Smooth muscle cell (in vitro differentiated cells): Measurements from ENCODE around the gene DCBLD1. TPM values are rescaled to one million over a fixed set of nuclear protein-coding genes. Genes with fewer than 3 reads are reported as not detected.
A peak's percentile ranks its signal among the peaks of the same experiment; 100 is the strongest.

ENCODE experiments used
- DNase-seq: peaks from one replicate; lab custom pipeline; 2025; ENCODE audit not compliant: unreplicated experiment; lab: John Stamatoyannopoulos, UW
- H2AFZ ChIP-seq: fragments of 200-600 bp; sonication (generic); 2 replicates; pipeline ENCODE4 v1.6.0; 2016; ENCODE audit warnings: antibody characterized with exemption, low read depth, mild to moderate bottlenecking
- H3F3A ChIP-seq: fragments of 200-600 bp; sonication (generic); 2 replicates; pipeline ENCODE4 v1.6.0; 2017; ENCODE audit warnings: antibody characterized with exemption, low read depth
- H3K27ac ChIP-seq: fragments of 200-600 bp; sonication (generic); 2 replicates; pipeline ENCODE4 v1.5.1; 2016; ENCODE audit warnings: low read depth, mild to moderate bottlenecking
- H3K27me3 ChIP-seq: fragments of 200-600 bp; sonication (generic); 2 replicates; pipeline ENCODE4 v1.6.1; 2016; ENCODE audit warnings: low read depth, mild to moderate bottlenecking
- H3K36me3 ChIP-seq: fragments of 200-600 bp; sonication (generic); 2 replicates; pipeline ENCODE4 v1.5.1; 2016; ENCODE audit warnings: low read depth
- H3K4me1 ChIP-seq: fragments of 200-600 bp; sonication (generic); 2 replicates; pipeline ENCODE4 v1.5.1; 2016; ENCODE audit warnings: low read depth
- H3K4me2 ChIP-seq: fragments of 200-600 bp; sonication (generic); 2 replicates; pipeline ENCODE4 v1.6.0; 2016; ENCODE audit warnings: mild to moderate bottlenecking
- H3K4me3 ChIP-seq: fragments of 200-600 bp; sonication (generic); 2 replicates; pipeline ENCODE4 v1.5.1; 2016; ENCODE audit warnings: mild to moderate bottlenecking
- H3K79me2 ChIP-seq: fragments of 200-600 bp; sonication (generic); 2 replicates; pipeline ENCODE4 v1.6.0; 2016; ENCODE audit warnings: low read depth, mild to moderate bottlenecking
- H3K9ac ChIP-seq: fragments of 200-600 bp; sonication (generic); 2 replicates; pipeline ENCODE4 v1.6.0; 2016; ENCODE audit warnings: low read depth
- H3K9me3 ChIP-seq: fragments of 200-600 bp; sonication (generic); replicated peaks from 2 replicates; pipeline ENCODE4 v1.5.1; 2016; ENCODE audit warnings: low read depth
- H4K20me1 ChIP-seq: fragments of 200-600 bp; sonication (generic); 2 replicates; pipeline ENCODE4 v1.6.0; 2016; ENCODE audit warnings: low read depth
- WGBS: methylation state at CpG from one replicate; pipeline ENCODE4 v1.1.7; 2016; ENCODE audit warnings: low lambda C conversion rate; 5-methylcytosine and 5-hydroxymethylcytosine counted together
- polyA plus RNA-seq: library from polyadenylated mRNA; unstranded; fragments of >200 nt; fragmentation: Nextera tagmentation; extraction: Ambion mirVana; gene quantifications from 2 replicates; pipeline ENCODE4 v1.2.1, GENCODE V29; 2016
- total RNA-seq: library from RNA; depleted of rRNA; stranded (reverse); fragments of >200 nt; gene quantifications from 2 replicates; pipeline ENCODE4 v1.2.3, GENCODE V29; 2014
- TF ChIP-seq, protein P1 (sequence below): fragments of 200-600 bp; sonication (generic); IDR thresholded peaks from 2 replicates; pipeline ENCODE4 v1.5.1; 2017; ENCODE audit warnings: borderline replicate concordance, mild to moderate bottlenecking, antibody characterized with exemption; ENCODE audit not compliant: insufficient read depth, poor library complexity, severe bottlenecking

DCBLD1 gene
- total and polyA plus RNA-seq, 2 experiments from 2014 or later, result 44.6 to 82.1 TPM

DNA sequence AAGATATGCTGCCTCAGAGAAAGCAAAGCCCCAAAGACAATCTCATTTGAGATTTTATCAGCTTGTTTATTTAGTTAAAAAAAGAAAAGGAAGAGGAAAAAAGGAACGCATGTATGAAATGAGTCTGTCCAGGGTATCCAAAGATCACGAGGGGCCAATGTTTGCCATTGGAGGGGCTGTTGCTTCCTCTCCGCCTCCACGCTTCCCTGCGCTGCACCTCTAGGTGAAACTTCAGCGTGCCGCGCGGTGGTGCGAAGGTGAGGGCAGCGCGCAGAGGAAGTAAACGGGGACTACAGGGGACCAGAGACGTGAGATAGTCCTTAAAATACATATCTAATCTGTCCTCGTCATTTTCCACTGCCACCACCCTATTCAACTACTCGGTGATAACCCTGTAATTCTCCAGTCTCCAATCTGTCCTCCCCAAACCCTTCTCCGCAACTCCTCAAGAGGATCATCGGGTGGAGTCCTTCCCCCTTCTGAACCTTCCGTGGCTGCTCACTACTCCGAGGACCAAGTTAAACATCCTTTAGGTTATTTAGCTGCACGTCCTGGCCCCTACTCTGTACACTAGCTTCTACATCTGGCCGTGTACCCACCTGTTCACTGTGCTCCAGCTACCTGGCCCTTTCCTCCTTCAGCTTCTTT is 1.1 kb upstream of the DCBLD1 start:
- WGBS, result 31% methylated on average over 22 of the region's 22 CpGs
- TF ChIP-seq, protein P1, sequence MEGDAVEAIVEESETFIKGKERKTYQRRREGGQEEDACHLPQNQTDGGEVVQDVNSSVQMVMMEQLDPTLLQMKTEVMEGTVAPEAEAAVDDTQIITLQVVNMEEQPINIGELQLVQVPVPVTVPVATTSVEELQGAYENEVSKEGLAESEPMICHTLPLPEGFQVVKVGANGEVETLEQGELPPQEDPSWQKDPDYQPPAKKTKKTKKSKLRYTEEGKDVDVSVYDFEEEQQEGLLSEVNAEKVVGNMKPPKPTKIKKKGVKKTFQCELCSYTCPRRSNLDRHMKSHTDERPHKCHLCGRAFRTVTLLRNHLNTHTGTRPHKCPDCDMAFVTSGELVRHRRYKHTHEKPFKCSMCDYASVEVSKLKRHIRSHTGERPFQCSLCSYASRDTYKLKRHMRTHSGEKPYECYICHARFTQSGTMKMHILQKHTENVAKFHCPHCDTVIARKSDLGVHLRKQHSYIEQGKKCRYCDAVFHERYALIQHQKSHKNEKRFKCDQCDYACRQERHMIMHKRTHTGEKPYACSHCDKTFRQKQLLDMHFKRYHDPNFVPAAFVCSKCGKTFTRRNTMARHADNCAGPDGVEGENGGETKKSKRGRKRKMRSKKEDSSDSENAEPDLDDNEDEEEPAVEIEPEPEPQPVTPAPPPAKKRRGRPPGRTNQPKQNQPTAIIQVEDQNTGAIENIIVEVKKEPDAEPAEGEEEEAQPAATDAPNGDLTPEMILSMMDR, result no peak
- H3K4me3 ChIP-seq, result peak overlapping the region; percentile 98

GRCh38 chr6:117481926-117482239 is 591 bp upstream of the DCBLD1 start:
- peak overlapping the region; percentile 74 for H3K27ac ChIP-seq
- peaks cover 14% of the 10 kb centered on the region for H3K4me1 ChIP-seq
- no peak overlapping the region for H3K9ac ChIP-seq
- H3K36me3 ChIP-seq, result peaks cover 3% of the 10 kb centered on the region
- no peaks in the 10 kb centered on the region for H3K27me3 ChIP-seq
- H4K20me1 ChIP-seq, result peaks cover 30% of the 10 kb centered on the region
- TF ChIP-seq, protein P1, result no peak
- H3K4me2 ChIP-seq, result peak overlapping the region; percentile 98
- 32% methylated on average over 2 of the region's 2 CpGs for WGBS
- peak overlapping the region; percentile 21 for H2AFZ ChIP-seq
- H3K9me3 ChIP-seq, result no peaks in the 10 kb centered on the region
- DNase-seq, result no peak
- H3F3A ChIP-seq, result peaks cover 17% of the 10 kb centered on the region
- peaks cover 36% of the 10 kb centered on the region for H3K79me2 ChIP-seq
- peak overlapping the region; percentile 98 for H3K4me3 ChIP-seq

More for the DNA sequence above, 1.1 kb upstream of the DCBLD1 start:
- H3K4me2 ChIP-seq, result peak overlapping the region; percentile 98
- peaks cover 17% of the 10 kb centered on the region for H3F3A ChIP-seq
- peak overlapping the region; percentile 21 for H2AFZ ChIP-seq
- no peak overlapping the region for H3K9ac ChIP-seq
- H3K36me3 ChIP-seq, result no peaks in the 10 kb centered on the region
- no peak overlapping the region for H3K27ac ChIP-seq
- peaks cover 31% of the 10 kb centered on the region for H3K79me2 ChIP-seq
- DNase-seq, result no peak
- H3K4me1 ChIP-seq, result peaks cover 14% of the 10 kb centered on the region
- peaks cover 26% of the 10 kb centered on the region for H4K20me1 ChIP-seq
- no peaks in the 10 kb centered on the region for H3K27me3 ChIP-seq
- H3K9me3 ChIP-seq, result no peaks in the 10 kb centered on the region

GRCh38 chr6:117483004-117483644 is 650 bp downstream of the DCBLD1 start:
- peak overlapping the region; percentile 98 for H3K4me2 ChIP-seq
- H3K4me1 ChIP-seq, result peaks cover 14% of the 10 kb centered on the region
- peak overlapping the region; percentile 74 for H3K27ac ChIP-seq
- H3K9me3 ChIP-seq, result no peaks in the 10 kb centered on the region
- H3K36me3 ChIP-seq, result peaks cover 7% of the 10 kb centered on the region
- under 1% methylated on average over 40 of the region's 46 CpGs for WGBS
- TF ChIP-seq, protein P1, result no peak
- peaks cover 36% of the 10 kb centered on the region for H4K20me1 ChIP-seq
- H2AFZ ChIP-seq, result peak overlapping the region; percentile 91
- H3K4me3 ChIP-seq, result peak overlapping the region; percentile 98
- H3K9ac ChIP-seq, result peak overlapping the region; percentile 87
- no peaks in the 10 kb centered on the region for H3K27me3 ChIP-seq
- peaks cover 48% of the 10 kb centered on the region for H3K79me2 ChIP-seq
- peaks cover 17% of the 10 kb centered on the region for H3F3A ChIP-seq
- peak; percentile 46 for DNase-seq

DNA sequence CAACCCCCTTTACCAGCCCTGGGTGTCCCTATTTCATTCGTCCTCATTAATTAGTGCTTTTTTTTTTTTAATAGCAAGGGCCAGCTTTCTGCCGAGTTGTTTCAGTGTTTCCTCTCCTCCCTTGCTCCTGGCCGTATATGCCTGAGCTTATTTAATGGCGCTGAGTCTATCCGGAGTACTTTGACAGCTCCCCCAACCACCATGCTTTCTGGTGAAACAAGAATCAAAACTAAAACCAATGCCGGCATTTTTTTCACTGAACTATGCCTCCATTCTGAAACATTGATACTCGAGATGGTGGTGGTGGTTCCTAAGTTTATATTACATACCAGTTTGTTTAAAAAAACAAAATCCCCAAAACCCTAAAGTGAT is 1.2 kb downstream of the DCBLD1 start:
- TF ChIP-seq, protein P1, result no peak
- H3K79me2 ChIP-seq, result peaks cover 53% of the 10 kb centered on the region

More for the DNA sequence above, 1.2 kb downstream of the DCBLD1 start:
- Histone ChIP-seq H3K4me2 (peak overlapping the region; percentile 98), H4K20me1 (peaks cover 38% of the 10 kb centered on the region), H3K27me3 (no peaks in the 10 kb centered on the region), H3K9ac (peak overlapping the region; percentile 87), H3K4me3 (peak overlapping the region; percentile 98), H3F3A (peaks cover 17% of the 10 kb centered on the region), H3K36me3 (peaks cover 7% of the 10 kb centered on the region), H3K9me3 (no peaks in the 10 kb centered on the region), H3K27ac (peak overlapping the region; percentile 74), H3K4me1 (peaks cover 14% of the 10 kb centered on the region), H2AFZ (peak overlapping the region; percentile 91)
- DNase-seq, result no peak
- 2% methylated on average over 7 of the region's 7 CpGs for WGBS
